Esophagus (tissue), 2 donors: ENCODE data around the gene ANKIB1. TPM values are rescaled to one million over a fixed set of nuclear protein-coding genes. Genes with fewer than 3 reads are reported as not detected.

Experiments
- H3K27ac ChIP-seq, 2 donors: one replicate each; pipeline ENCODE4 v1.5.1; 2013; ENCODE audit warnings: low read depth in 2 of 2, mild to moderate bottlenecking in 2 of 2, inconsistent platforms in 1 of 2, low read length in 1 of 2, moderate library complexity in 1 of 2
- H3K27me3 ChIP-seq, 2 donors: one replicate each; pipeline ENCODE4 v1.6.1; 2013; ENCODE audit warnings: low read length in 2 of 2, control low read depth in 1 of 2, mild to moderate bottlenecking in 1 of 2; ENCODE audit not compliant: insufficient read depth in 2 of 2, control insufficient read depth in 1 of 2
- H3K36me3 ChIP-seq, 2 donors: one replicate each; pipeline ENCODE4 v1.6.1; 2013; ENCODE audit warnings: low read length in 1 of 2; ENCODE audit not compliant: control insufficient read depth in 2 of 2, insufficient read depth in 2 of 2
- H3K4me1 ChIP-seq, 2 donors: one replicate each; pipeline ENCODE4 v1.6.1; 2013; ENCODE audit warnings: low read length in 1 of 2; ENCODE audit not compliant: control insufficient read depth in 2 of 2, insufficient read depth in 2 of 2
- H3K4me3 ChIP-seq, 2 donors: one replicate each; pipeline ENCODE4 v1.5.1; 2013; ENCODE audit warnings: low read length in 2 of 2, mild to moderate bottlenecking in 2 of 2, low read depth in 1 of 2, moderate library complexity in 1 of 2
- H3K9me3 ChIP-seq, 2 donors: one replicate each; pipeline ENCODE4 v1.6.1; 2013; ENCODE audit warnings: mild to moderate bottlenecking in 2 of 2, low read depth in 1 of 2, low read length in 1 of 2, moderate library complexity in 1 of 2; ENCODE audit not compliant: control insufficient read depth in 2 of 2, insufficient read depth in 1 of 2
- WGBS, 2 donors: extraction: QIAGEN DNeasy Blood & Tissue Kit; methylation state at CpG; one replicate each; pipeline ENCODE4 v1.1.7; 2013; 5-methylcytosine and 5-hydroxymethylcytosine counted together
- polyA plus RNA-seq, 2 donors: library from polyadenylated mRNA; stranded (reverse); fragments of 200-250 nt; gene quantifications; one replicate each; pipeline ENCODE4 v1.2.3, GENCODE V29; 2013
- donor health status: healthy with polysubstance abuse.
- donor health status: Bipolar disorder and iron deficiency.

Gene ANKIB1
- polyA plus RNA-seq, 2 donors = 7.1 to 8.7 TPM

GRCh38 chr7:92448205-92448747 is 202.5 kb downstream of the ANKIB1 start:
- H3K4me3 ChIP-seq = peak overlapping the region; percentile 87 to 89
- peaks cover 5 to 9% of the 10 kb centered on the region in 2 donors for H3K36me3 ChIP-seq
- peaks cover 0 to 2% of the 10 kb centered on the region in 2 donors for H3K4me1 ChIP-seq
- 0 to 1% methylated on average over 11 of the region's 11 CpGs for WGBS, 2 donors
- no peaks in the 10 kb centered on the region for H3K9me3 ChIP-seq
- H3K27ac ChIP-seq = peak overlapping the region; percentile 86 to 92
- no peaks in the 10 kb centered on the region for H3K27me3 ChIP-seq

Other genes with a start within 250 kb of the ANKIB1 start
- 10 to 100 TPM; 27.9 to 40.8 TPM for gene CYP51A1, start 111.5 kb upstream of the ANKIB1 start, polyA plus RNA-seq
- under 1 TPM in 1 of 2 donors, not detected in 1; 0.01 TPM for gene LRRD1, start 66.8 kb upstream of the ANKIB1 start, polyA plus RNA-seq
- 10 to 100 TPM; 13.7 to 15.3 TPM for gene KRIT1, start 60 bp upstream of the ANKIB1 start, polyA plus RNA-seq
- 10 to 100 TPM; 10.6 to 12.2 TPM for gene GATAD1, start 201.5 kb downstream of the ANKIB1 start, polyA plus RNA-seq
- gene ERVW-1, start 232.0 kb downstream of the ANKIB1 start, polyA plus RNA-seq = not detected